ENCODE data around the gene ITGAD.

ITGAD gene

GRCh38 chr16:31429314-31429713 lies 36.2 kb downstream of the ITGAD start:
- Histone ChIP-seq H3K27me3 (replicated peaks; ENCODE audit: control insufficient read depth, insufficient read depth, low read length) (no peaks in the 10 kb centered on the region; the same call in 1 of the 2 replicates), H3K4me3 (replicated peaks; ENCODE audit: low read depth, low read length) (no peak overlapping the region), H3K36me3 (ENCODE audit: control insufficient read depth, insufficient read depth, low read length) (no peaks in the 10 kb centered on the region)
- TF ChIP-seq CTCF (IDR thresholded peaks at IDR 0.05; ENCODE audit: insufficient read depth, low read length, poor library complexity, severe bottlenecking): no peak
- DNase-seq (ENCODE audit: extremely low read depth, insufficient read length): no peak

- no peaks in the 10 kb centered on the region; the same call in 1 of the 2 replicates for H3K27me3 ChIP-seq (replicated peaks; ENCODE audit: control insufficient read depth, insufficient read depth, low read length)
- no peak for DNase-seq (ENCODE audit: extremely low read depth, insufficient read length)
- H3K36me3 ChIP-seq (ENCODE audit: control insufficient read depth, insufficient read depth, low read length): no peaks in the 10 kb centered on the region
- no peak for TF ChIP-seq CTCF (IDR thresholded peaks at IDR 0.05; ENCODE audit: insufficient read depth, low read length, poor library complexity, severe bottlenecking)
- no peak overlapping the region for H3K4me3 ChIP-seq (replicated peaks; ENCODE audit: low read depth, low read length)
Observed at GRCh38 chr16:31429796-31430195, 36.7 kb downstream of the ITGAD start.

- DNase-seq (ENCODE audit: extremely low read depth, insufficient read length): no peak
- Histone ChIP-seq H3K27me3 (replicated peaks; ENCODE audit: control insufficient read depth, insufficient read depth, low read length) (no peaks in the 10 kb centered on the region), H3K4me3 (replicated peaks; ENCODE audit: low read depth, low read length) (no peak overlapping the region), H3K36me3 (ENCODE audit: control insufficient read depth, insufficient read depth, low read length) (no peaks in the 10 kb centered on the region)
- no peak for TF ChIP-seq CTCF (IDR thresholded peaks at IDR 0.05; ENCODE audit: insufficient read depth, low read length, poor library complexity, severe bottlenecking)
Observed at GRCh38 chr16:31430380-31431052, 37.4 kb downstream of the ITGAD start.

- Histone ChIP-seq H3K36me3 (ENCODE audit: control insufficient read depth, insufficient read depth, low read length) (no peaks in the 10 kb centered on the region), H3K4me3 (replicated peaks; ENCODE audit: low read depth, low read length) (no peak overlapping the region), H3K27me3 (replicated peaks; ENCODE audit: control insufficient read depth, insufficient read depth, low read length) (no peaks in the 10 kb centered on the region)
- no peak for TF ChIP-seq CTCF (IDR thresholded peaks at IDR 0.05; ENCODE audit: insufficient read depth, low read length, poor library complexity, severe bottlenecking)
- no peak for DNase-seq (ENCODE audit: extremely low read depth, insufficient read length)
Observed at GRCh38 chr16:31435341-31436220, 42.4 kb downstream of the ITGAD start.

GRCh38 chr16:31436221-31437045 lies 43.3 kb downstream of the ITGAD start:
- DNase-seq (ENCODE audit: extremely low read depth, insufficient read length): no peak
- no peaks in the 10 kb centered on the region for H3K27me3 ChIP-seq (replicated peaks; ENCODE audit: control insufficient read depth, insufficient read depth, low read length)
- H3K4me3 ChIP-seq (replicated peaks; ENCODE audit: low read depth, low read length): no peak overlapping the region
- TF ChIP-seq CTCF (IDR thresholded peaks at IDR 0.05; ENCODE audit: insufficient read depth, low read length, poor library complexity, severe bottlenecking): no peak
- no peaks in the 10 kb centered on the region for H3K36me3 ChIP-seq (ENCODE audit: control insufficient read depth, insufficient read depth, low read length)

All from GM06990 (cell line).